GM19351 (cell line): ENCODE measurements around the gene ACKR2.

Source experiments
- ATAC-seq: cut with Tn5 transposase; IDR thresholded peaks from one replicate; pipeline ENCODE4 v1.9.1; 2021; ENCODE audit warnings: mild to moderate bottlenecking, moderate library complexity; ENCODE audit not compliant: unreplicated experiment

The ACKR2 gene

DNA sequence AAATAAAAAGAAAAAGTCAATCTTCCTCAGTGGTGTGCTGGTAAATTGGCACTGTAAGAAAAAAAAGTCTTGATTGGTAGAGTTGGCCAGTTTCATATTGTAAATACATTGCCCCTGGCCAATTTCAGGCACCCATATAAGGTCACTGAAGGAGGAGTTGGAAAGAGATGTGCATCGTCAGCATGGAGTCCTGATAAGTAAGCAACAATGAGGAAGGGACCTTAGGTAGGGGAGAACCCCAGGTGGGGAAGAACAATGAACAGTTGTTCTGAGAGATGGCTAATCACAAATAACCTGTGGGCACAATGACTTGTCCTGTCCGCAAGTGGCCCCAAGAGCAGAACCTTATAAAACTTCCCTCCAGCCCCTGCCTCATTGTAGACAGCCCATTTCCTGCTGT is 75.1 kb downstream of the ACKR2 start:
- no peak for ATAC-seq

DNA sequence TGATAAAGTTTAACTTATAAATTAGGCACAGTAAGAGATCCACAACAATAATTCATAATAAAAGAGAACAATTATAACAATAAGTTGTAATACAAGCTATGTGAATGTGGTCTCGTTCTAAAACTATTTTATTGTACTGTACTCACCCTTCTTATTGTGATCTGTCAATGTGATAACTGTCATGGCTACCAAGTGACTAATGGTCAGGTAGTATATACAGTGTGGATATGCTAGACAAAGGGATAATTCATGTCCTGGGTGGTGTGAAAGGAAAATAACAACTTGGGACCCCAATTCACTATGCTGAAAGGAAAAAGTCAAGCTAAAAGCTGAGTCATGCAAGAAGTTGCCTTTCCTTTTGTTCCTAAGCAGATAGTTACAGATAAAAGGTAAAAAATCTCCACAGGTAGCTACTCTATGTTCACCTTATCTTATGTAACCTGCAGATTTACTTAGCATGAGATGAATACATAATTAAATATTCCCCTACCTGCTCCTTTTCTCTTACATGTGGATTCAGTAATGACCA is 77.1 kb downstream of the ACKR2 start:
- no peak for ATAC-seq

DNA sequence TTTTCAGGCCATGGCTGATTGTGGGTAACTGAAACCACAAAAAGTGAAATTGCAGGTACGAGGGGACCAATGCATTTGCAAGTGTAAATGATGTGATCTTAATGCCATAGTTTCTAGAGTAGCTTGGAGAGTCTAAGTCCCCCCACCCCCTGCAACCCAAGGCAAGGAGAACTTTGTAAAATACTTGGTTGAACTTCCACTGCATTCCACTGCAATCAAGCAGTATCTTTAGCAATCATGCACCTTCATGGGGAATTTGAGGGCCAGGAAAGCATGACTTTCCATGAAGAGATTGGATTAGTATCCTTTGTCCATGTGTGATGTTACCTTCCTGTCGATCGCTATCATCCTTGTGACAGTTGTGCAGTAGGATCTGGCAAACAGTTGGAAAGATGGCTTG is 77.8 kb downstream of the ACKR2 start:
- no peak for ATAC-seq

DNA sequence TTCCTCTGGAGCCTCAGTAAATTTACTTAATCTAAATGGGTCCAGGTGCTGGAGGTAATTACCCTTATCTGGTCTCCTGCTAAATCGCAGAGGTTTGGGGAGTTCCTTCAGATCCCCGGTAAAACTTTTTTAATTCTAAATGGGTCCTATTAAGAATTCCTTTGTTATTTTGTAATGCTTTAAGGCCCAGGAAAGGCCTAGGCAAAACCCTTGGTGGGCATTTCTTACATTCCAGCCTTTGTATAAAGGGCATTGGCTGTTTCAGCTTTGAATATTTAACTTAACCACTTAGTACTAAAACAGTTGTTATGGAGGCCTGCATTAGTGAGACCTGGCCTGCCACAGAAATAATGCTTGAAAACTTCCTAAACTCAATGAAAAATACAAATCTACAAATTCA is 81.8 kb downstream of the ACKR2 start:
- no peak for ATAC-seq

DNA sequence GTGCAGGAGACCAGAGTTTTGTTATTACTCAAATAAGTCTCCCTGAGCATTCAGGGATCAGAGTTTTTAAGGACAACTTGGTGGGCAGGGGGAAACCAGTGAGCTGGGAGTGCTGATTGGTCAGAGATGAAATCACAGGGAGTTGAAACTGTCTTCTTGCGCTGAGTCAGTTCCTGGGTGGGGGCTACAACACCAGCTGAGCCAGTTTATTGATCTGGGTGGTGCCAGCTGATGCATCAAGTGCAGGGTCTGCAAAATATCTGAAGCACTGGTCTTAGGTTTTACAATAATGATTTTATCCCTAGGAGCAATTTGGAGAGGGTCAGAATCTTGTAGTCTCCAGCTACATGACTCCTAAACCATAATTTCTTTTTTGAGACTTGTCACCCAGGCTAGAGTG is 82.9 kb downstream of the ACKR2 start:
- no peak for ATAC-seq

DNA sequence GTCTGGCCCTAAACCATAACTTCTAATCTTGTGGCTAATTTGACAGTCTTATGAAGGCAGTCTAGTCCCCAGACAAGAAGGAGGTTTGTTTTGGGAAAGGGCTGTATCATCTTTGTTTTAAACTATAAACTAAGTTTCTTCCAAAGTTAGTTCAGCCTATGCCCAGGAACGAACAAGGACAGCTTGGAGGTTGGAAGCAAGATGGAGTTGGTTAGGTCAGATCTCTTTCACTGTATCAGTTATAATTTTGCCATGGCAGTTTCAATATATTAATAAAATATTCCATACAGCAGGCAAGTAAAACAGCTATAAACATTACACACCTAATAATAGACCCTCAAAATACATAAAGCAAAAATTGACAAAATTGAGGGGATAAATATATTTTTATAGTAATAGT is 83.6 kb downstream of the ACKR2 start:
- ATAC-seq: no peak

DNA sequence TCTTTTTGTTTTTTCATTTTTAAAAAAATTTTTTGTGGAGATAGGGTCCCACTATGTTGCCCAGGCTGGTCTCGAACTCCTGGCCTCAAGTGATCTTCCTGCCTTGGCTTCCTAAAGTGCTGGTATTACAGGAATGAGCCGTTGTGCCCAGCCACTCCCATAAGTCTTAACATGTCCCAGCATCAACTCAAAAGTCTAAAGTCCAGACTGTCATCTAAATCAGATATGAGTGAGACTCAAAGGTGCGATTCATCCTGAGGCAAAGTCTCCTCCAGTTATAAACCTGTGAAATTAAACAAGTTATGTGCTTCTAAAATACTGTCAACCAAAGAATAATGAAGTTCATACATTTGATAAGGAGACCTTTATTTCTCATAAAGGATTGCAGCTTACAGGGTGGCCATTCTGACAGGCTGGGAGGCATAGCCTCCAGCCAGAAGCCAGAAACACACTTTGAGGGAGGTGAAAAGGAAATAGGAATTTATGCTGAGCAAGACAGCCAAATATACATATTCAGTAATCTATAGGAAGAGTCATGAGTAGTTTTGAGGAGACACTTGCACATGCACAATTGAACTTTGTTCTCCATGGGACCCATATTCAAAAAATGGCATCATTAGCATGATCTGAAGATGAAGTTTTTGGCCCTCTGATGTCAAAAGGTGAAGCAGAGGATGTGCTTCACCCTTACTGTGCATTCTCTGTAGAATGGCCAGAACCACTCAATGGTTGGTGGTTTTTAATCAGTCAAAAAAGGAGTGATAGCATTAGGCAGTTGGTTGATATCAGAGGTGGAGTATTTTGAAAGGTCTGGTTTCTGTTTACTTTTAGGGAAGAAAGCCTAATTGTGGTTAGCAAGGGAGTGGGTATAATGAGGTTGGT is 85.7 kb downstream of the ACKR2 start:
- no peak for ATAC-seq

DNA sequence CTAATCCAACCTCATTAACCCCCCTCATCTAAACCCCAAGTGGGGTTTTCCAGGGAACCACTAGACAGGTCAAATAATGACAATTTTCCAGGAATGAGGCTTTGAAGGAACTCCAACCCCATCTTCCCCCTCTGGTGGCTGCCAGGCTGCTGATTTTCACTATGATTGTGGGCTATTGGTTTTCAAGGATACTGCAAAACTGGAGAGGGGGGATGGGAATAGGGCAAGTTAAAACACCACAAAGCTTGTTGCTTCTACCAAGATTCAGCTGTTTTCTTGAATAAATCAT is 86.3 kb downstream of the ACKR2 start:
- no peak for ATAC-seq

DNA sequence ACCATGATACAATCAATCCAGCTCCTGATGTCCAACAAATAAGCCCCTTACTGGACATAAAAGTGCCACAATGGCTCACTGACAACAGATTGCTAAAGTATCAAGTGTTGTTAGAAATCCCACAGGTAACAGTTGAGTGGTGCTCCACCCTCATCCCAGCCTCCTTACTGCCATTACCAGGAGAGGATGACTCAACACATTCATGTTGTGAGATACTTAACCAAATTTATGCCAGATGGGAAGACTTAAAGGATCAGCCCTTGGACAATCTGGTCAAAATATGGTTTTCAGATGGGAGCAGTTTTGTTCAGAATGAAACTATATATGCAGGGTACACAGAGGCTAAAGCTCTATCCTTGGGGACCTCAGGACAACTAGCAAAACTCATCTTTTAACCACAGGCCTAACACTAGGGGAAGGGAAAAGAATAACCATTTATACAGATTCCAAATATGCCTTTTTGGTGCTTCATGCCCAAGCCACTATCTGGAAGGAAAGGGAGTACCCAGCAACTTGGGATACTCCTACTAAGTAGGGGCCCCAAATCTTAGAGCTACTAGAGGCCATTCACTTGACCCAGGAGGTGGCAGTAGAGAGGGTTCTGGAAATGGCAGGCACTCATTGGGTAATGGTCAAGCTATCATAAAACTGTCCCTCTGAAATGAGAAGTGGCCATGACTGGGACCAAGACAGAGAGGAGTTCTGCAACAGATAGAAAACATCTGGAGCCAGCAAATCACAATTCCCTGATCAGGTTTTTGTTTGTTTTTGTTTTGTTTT is 89.8 kb downstream of the ACKR2 start:
- ATAC-seq: no peak

DNA sequence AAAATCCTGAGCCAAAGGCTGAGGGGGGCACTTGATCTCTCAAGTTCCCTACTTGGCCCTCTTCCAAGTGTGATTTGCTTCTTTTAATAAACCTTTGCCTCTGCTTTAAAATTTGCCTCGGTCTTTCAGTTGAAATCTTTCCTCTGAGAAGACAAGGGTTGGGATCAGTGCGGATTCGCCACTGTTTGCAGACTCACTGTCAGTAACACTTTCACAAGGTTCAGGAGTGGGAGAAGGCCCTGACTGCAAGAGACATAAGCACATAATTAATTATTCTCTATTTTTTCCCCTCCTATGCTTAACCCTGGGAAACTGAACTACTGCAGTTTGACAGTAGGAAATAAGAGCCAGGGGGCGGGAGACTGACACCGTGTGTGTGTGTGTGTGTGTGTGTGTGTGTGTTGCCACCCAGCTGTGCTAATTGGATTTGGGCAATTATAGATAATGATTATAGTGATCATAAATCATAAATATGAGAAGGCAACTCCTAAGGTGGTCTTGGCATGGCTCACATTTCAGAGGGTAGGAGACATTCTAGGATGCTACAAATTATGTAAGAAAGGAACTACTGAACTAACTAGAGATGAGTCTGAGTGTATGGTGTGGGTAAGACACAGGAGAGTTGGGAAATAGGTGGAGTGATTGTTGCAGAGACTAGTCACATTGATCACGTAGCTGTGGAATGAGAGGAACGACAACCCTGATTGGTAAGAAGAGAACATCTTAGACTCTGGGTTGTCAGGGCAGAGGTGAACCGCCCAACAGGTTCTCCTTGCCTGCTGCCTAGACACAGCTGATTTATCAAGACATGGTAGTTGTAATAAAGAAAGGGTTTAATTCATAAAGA is 91.2 kb downstream of the ACKR2 start:
- no peak for ATAC-seq

DNA sequence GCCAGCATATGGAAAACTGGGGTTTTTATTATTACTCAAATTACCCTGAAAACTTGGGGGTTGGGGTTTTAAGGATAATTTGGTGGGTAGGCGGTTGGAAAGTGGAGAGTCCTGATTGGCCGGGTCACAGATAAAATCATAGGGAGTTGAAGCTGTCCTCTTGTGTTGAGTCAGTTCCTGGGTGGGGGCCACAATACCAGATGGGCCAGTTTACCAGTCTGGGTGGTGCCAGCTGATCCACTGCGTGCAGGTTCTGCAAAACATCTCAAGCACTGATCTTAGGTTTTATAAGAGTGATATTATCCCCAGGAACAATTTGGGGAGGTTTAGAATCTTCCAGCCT is 91.8 kb downstream of the ACKR2 start:
- no peak for ATAC-seq

DNA sequence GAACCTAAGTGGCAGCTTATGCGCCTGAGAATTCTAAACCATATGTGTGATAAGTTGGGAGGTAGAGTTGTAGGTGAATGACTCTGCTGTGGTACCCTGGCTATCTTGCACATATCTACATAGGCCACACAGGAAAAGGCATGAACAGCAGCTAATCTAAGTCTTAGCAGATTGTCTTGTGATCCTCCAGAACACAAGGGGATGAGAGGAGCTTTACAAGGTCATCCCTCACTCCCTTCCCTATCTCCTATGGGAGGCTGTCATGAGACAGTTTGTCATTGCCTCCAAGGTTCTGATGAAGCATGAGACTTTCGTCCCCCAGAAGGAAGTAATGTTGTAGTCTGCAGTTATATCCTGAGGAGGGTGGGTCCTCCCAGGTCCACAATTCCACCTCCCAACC is 93.0 kb downstream of the ACKR2 start:
- ATAC-seq: no peak

DNA sequence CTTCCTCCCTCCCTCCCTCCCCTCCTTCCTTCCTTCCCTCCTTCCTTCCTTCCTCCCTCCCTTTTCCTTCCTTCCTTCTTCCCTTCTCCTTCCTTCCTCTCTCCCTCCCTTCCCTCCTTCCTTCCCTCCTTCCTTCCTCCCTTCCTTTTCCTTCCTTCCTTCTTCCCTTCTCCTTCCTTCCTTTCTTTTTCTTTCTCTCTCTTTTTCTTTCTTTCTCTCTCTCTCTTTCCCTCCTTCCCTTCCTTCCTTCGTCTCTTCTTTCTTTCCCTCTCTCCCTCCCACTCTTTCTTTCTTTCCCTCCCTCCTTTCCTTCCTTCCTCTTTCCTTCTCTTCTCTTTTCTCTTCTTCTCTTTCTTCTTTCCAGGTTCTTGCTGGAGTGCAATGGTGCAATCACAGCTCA is 94.8 kb downstream of the ACKR2 start:
- ATAC-seq: no peak

DNA sequence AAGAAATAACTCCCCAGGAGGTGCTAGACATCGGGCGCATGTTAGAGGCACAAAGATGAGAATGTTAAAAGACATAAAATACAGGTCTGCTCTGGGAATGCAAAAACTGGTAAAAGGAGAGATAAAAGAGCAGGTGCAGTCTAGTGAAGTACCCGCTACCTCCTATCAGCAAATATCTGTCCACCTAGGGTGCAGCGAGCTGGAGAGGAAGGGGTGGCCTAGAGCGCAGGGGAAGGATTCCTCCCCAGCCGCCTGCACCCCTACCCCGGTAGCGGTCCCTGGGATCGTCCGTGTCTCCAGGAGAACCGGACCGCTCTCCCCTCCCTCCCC is 96.5 kb downstream of the ACKR2 start:
- no peak for ATAC-seq

DNA sequence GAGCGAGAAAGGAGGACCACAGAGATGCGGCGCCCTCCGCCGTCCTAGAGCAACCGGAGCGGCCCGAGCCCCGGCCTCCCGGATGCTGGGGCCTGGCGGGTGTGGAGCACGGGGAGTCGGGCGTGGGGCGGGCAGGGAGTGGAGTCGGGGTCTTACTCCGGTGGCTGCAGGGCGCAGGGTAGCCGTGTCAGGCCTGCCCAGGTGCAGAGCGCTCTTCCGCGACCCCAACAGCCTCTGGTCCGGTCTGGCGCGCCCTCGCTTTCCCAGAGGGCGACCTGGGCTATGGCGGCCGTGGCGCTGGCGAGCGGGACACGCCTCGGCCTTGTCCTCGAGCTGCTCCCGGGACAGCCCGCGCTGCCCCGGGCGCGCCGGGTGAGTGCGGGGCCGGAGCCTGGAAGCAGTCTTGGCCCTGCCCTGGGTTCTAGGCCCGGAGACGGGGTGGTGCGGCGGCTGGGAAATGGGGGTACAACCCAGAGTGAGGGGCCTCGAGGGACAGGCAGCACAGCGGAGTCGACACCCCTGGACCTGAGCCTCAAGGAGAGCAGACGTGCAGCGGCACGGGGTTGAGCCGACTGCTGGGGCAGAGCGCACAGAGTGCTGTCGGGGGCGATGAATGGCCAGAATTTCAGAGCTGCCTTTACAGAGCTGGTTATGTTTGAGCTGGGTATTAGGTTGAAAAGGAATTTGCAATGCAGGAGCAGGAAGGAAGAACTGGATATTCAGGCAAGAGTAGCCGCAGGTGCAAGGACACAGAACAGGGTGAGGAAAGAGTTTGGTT is 97.0 kb downstream of the ACKR2 start, which contains the start of gene ZNF662:
ZNF662 (plus strand) TSS at position 73 of the 778 bp plus-strand sequence. CDS start 1,973 bp downstream, outside the sequence.
- no peak for ATAC-seq

DNA sequence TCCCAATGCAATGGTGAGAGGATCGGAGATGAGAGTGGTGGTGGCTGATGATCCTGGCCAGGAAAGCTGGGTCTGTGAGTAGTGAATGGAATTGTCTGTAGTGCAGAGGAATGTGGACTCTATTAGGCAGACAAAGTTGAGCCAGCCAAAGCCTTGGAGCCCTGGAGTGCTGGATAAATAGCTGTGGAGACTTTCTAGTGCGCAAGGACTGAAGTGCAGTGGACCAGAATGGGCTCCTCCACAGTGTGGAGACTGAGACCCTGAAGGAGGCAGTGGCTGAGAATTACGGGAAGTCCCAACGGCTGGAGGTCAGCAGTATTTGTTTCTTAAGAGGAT is 97.6 kb downstream of the ACKR2 start:
- no peak for ATAC-seq

DNA sequence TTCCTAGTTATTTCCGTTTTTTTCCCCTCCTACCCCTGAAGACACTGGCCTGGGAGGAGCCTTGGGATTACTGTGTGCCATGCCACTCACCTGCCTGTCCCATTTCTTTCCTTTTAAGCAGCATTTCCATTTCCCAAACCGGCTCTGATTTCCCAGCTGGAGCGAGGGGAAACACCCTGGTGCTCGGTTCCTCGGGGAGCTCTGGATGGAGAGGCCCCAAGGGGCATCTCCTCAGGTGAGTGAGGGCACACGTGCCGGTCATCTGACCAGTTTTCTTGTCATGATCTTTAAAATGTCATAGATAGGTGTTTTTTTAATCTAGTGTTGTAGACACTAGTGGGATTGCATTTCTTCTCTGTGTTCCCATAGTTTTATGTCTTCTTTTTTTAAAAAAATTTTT is 99.4 kb downstream of the ACKR2 start:
- no peak for ATAC-seq

DNA sequence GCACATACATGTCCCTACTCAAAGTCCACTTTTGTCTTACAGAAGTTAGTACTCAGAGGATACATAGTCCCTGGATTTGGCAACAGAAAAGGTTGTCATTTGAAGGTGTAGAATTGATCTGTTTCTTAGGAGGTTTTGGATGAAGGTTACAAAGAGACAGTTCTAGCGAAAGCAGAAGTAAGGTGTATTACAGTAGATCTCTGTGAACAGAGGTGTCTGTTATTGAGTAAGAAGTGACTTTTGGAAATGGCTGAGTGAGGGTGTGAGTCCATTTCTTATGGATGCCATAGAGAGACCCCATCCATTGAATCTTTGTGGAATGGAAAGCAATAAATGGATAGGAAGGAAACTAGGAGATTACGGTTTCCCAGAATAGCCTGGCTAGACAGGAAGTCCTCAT is 102.3 kb downstream of the ACKR2 start:
- no peak for ATAC-seq

DNA sequence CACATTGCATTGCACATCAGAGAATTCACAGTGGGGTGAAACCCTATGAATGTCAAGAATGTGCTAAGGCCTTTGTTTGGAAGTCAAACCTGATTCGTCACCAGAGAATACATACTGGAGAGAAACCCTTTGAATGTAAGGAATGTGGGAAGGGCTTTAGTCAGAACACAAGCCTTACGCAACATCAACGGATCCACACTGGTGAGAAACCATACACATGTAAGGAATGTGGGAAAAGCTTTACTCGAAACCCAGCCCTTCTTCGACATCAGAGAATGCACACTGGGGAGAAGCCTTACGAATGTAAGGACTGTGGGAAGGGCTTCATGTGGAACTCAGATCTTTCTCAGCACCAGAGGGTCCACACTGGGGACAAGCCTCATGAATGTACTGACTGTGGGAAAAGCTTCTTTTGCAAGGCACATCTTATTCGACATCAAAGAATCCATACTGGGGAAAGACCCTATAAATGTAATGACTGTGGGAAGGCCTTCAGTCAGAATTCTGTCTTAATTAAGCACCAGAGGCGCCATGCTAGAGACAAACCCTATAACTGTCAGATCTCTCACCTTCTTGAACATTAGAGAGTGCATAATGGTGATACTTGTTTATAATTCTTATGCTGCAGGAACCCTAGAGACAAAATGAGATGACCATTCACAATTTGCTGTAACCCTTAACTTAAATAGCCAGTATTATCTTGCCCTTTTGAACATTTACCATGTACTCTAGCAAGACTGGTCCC is 105.7 kb downstream of the ACKR2 start:
- ATAC-seq: no peak
